HUES48 (cell line): ENCODE measurements around the gene SF1.

Experiments
- H3K27ac ChIP-seq: one replicate; pipeline ENCODE4 v1.7.0; 2013; ENCODE audit warnings: low read depth, low read length, inconsistent platforms
- H3K27me3 ChIP-seq: 2 replicates; pipeline ENCODE4 v1.6.1; 2013; ENCODE audit warnings: mild to moderate bottlenecking, low read length; ENCODE audit not compliant: control insufficient read depth, insufficient read depth
- H3K36me3 ChIP-seq: 2 replicates; pipeline ENCODE4 v1.6.1; 2013; ENCODE audit warnings: low read length; ENCODE audit not compliant: control insufficient read depth, insufficient read depth
- H3K4me1 ChIP-seq: 2 replicates; pipeline ENCODE4 v1.6.1; 2013; ENCODE audit warnings: mild to moderate bottlenecking, low read length; ENCODE audit not compliant: control insufficient read depth, insufficient read depth
- H3K4me3 ChIP-seq: 2 replicates; pipeline ENCODE4 v1.5.1; 2013; ENCODE audit warnings: mild to moderate bottlenecking, low read depth, low read length
- H3K9ac ChIP-seq: 2 replicates; pipeline ENCODE4 v1.6.1; 2013; ENCODE audit warnings: mild to moderate bottlenecking, low read depth, low read length, moderate library complexity
- H3K9me3 ChIP-seq: 2 replicates; pipeline ENCODE4 v1.6.1; 2013; ENCODE audit warnings: low read length; ENCODE audit not compliant: control insufficient read depth, insufficient read depth

Gene SF1

DNA sequence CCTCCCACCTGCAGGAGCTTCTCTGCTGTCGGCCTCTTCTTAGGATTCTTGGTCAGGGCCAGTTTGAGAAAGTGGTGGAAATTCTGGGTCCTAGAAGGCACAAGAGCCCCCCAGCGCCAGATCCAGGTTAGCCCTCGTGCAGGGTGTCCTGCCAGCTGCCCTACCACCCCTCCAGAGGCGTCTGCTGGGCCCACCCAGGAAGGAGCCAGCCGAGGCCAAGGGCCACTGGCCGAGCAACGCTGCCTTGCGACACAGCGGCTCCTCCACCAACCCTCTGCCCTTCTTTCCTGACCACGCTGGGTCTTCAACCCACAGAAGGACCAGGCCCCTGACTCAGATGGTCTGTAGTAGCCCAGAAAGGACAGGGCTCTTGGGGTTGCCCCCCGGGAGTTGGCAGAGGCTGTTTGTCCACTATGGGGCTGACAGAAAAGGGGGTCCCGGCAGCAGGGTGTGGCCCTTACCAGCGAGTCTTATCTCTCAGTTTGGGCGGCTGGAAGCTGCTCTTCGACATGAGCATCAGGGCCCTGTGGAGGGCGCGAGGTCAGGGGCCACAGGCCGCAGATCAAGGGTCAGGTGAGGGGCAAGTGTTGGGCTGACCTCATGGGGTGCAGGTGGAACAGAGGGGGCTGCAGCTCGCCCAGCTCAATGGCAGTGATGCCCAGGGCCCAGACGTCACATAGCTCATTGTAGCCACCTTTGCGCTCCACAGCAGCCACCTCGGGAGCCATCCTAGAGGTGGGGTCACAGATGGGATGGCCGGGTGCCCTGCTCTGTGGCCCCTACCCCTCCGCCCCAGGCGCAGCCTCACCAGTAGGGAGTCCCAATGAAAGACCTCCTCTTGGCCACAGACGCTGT, 22.2 kb upstream of the SF1 start:
- no peaks in the 10 kb centered on the region for H3K9me3 ChIP-seq
- H3K27me3 ChIP-seq = no peaks in the 10 kb centered on the region
- no peak overlapping the region for H3K9ac ChIP-seq
- H3K4me1 ChIP-seq = peaks cover 8% of the 10 kb centered on the region
- H3K27ac ChIP-seq = no peak overlapping the region
- no peak overlapping the region for H3K4me3 ChIP-seq
- H3K36me3 ChIP-seq = peaks cover 29% of the 10 kb centered on the region

DNA sequence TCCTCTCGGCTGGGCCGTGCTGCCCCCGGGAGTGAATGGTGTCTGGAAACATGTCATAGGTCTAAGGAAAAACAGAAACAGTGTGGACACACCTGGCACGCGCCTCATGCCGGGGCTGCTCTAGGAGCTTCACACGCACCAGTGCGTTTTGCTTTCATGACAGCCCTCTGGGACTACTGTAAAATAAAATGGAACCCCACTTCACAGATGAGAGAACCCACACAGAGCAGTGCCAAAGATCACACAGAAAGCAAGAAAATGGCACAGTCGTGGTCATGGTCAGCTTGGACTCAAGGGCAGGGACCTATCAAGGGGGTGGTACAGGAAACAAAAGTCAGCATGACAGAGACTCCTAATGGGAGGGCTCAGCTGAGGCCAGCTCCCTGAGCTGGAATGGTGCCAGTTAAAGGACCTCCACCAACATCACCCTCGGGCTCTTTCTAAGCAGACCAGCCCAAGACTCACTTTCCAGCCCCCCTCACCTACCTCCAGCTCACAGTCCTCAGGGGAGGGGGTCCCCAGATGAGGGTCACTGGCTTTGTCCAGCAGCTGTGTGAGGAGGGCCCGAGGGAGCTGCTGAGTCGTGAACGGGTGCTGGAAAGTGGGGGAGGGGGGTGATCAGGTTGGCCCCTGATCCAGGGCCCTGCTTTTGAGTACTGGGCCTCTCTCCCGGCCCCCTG, 21.4 kb upstream of the SF1 start:
- no peaks in the 10 kb centered on the region for H3K9me3 ChIP-seq
- H3K27me3 ChIP-seq = no peaks in the 10 kb centered on the region
- H3K27ac ChIP-seq = no peak overlapping the region
- H3K4me3 ChIP-seq = no peak overlapping the region
- H3K9ac ChIP-seq = no peak overlapping the region
- peaks cover 21% of the 10 kb centered on the region for H3K36me3 ChIP-seq
- H3K4me1 ChIP-seq = peaks cover 8% of the 10 kb centered on the region

DNA sequence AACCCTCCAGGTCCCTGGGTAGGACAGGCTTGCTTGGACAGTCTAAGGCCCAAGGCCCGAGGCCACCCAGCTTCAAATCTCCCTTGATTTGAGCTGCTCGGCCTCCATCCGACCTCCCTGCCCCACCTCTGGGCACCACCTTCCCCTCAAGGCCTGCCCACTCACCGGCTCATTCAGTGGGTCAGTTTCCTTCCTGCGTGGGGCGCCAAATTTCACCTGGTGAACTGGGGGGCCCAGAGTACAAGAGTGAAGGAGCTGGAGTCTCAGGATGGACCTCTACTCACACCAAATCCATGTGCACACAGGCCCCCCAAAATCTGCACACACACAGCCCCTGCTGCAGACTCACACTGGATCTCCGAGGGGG, 20.9 kb upstream of the SF1 start:
- H3K27me3 ChIP-seq = no peaks in the 10 kb centered on the region
- peaks cover 16% of the 10 kb centered on the region for H3K36me3 ChIP-seq
- H3K9me3 ChIP-seq = no peaks in the 10 kb centered on the region
- H3K4me1 ChIP-seq = peaks cover 7% of the 10 kb centered on the region
- H3K4me3 ChIP-seq = no peak overlapping the region
- H3K27ac ChIP-seq = no peak overlapping the region
- H3K9ac ChIP-seq = no peak overlapping the region

DNA sequence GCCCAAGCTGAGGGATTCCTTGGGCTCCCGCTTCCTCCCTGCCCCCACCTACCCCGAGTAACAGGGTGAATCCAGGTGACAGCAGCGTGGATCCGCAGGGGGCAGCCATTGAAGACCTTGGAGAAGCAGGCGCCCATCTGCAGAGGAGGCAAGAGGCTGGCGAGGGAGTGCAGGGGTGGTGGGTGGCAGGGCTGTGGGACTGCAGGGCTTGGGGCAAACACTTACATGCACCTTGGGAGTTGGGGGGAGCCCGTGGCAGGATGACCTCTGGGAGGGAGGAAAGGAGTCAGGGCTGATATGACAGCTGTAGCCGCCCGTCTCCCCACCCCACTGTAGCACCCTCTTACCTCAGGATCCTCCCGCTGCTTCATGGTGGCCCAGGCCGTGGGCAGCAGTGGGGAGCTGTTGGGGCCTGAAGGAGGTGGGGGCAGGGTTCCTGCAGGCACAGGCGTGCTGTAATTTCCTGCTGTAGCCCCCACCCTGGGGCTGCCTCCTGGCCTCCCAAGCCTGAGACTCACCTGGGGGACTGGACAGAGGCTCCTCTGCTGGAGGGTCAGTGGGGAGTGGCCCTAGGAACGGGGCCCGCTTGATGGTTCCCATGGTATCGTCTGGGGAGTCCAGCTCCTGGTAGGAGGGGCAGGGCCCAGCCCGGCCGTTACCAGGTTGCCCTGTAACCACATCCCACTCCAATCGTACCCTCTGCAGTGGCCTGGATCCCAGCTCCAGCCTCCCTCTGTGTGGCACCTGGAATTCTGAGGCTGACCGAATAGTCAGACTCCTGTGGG, 18.6 kb upstream of the SF1 start:
- Histone ChIP-seq H3K36me3 (peaks cover 14% of the 10 kb centered on the region), H3K27ac (no peak overlapping the region), H3K4me1 (no peaks in the 10 kb centered on the region), H3K9me3 (no peaks in the 10 kb centered on the region), H3K27me3 (no peaks in the 10 kb centered on the region), H3K4me3 (no peak overlapping the region), H3K9ac (no peak overlapping the region)

DNA sequence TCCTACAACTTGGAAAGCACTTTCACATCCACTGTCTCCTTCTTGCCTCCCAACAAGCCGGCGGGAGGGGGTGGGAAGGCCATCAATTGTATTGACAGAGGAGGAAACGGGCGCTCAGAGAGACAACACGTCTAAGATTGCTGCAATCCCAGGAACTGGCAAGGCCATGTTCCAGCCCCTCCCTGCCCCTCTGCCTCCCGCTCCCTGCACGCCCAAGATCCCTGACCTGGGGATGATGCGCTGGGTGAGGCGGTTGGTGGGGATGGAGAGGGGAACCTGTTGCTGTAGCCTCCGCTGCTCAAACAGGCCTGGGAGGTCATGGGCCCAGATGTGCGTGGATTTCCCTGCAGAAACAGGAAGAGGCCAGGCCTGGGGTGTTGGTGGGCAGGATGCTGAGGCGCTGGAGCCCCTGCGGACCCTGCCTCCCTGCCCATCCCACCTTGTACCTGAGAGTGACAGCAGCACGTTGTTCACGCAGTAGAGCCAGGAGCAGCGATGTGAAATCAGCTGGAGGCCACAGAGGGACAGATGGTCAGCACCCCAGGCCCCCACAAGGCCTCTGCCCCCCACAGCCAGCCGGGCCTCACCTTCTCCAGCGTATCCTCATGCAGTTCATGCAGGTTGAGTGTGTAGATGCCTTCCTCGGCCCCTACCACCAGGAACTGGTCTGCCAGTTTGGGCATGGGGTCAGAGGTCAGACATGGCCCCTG, 17.9 kb upstream of the SF1 start:
- H3K9me3 ChIP-seq = no peaks in the 10 kb centered on the region
- H3K27me3 ChIP-seq = no peaks in the 10 kb centered on the region
- no peak overlapping the region for H3K4me3 ChIP-seq
- H3K9ac ChIP-seq = no peak overlapping the region
- peaks cover 14% of the 10 kb centered on the region for H3K36me3 ChIP-seq
- no peak overlapping the region for H3K27ac ChIP-seq
- H3K4me1 ChIP-seq = no peaks in the 10 kb centered on the region

DNA sequence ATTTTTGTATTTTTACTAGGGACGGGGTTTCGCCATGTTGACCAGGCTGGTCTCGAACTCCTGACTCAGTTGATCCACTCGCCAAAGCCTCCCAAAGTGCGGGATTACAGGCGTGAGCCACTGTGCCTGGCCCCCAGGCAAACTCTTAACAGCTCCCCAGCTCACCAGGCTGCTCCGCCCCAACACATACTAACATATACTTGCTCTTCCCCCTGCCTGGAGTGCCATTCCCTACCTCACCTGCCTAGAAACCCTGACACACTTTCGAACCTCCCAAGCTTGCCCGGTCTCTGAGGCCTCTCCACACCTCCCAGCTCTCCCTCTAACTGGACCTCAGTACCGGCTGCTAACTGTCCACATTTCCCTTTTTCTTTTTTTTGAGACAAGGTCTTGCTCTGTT, 16.2 kb upstream of the SF1 start:
- Histone ChIP-seq H3K9ac (no peak overlapping the region), H3K9me3 (no peaks in the 10 kb centered on the region), H3K27me3 (no peaks in the 10 kb centered on the region), H3K4me3 (no peak overlapping the region), H3K4me1 (no peaks in the 10 kb centered on the region), H3K27ac (no peak overlapping the region), H3K36me3 (peaks cover 17% of the 10 kb centered on the region)

DNA sequence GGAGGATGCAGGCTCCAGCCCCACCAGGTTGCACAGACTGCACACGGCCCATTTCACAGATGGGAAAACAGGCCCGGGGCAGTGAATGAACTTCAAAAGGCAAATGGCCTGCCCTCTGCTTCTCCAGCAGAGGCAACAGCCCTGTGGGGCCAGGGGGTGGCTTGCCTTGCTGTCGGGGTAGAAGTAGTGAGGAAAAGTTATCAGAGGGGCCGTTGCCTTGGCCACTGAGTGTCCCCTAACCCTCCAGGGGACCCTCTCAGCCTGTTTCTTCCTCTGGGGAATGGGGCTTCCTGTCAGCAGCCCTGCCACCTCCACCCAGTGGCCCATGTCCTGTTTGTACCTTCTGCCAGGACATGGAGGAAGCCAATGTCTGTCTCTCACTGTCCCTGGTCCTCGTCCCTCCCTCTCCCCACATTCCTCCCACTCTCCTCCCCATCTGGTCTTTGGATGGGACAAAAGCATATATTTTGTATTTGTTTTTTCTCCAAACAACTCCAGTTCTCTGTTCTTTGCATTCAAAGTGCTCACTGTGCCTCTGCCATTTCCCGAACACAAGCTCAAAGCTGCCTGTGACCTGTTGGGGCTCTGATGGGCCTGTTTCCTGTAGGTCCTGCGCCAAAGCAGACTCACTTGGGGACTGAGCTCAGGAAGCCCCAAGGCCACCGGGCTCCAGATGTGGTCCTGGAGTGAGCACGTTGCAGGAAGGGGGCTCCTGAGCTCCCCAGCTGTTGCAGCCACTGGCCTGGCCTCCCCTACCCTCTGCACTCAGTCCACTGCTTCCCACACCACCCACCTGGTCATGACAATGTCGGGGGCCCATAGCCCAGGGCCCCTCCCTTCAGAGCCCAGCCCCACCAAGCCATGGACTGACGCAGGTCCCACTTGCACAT, 15.2 kb upstream of the SF1 start:
- Histone ChIP-seq H3K27ac (no peak overlapping the region), H3K4me1 (no peaks in the 10 kb centered on the region), H3K9ac (no peak overlapping the region)

DNA sequence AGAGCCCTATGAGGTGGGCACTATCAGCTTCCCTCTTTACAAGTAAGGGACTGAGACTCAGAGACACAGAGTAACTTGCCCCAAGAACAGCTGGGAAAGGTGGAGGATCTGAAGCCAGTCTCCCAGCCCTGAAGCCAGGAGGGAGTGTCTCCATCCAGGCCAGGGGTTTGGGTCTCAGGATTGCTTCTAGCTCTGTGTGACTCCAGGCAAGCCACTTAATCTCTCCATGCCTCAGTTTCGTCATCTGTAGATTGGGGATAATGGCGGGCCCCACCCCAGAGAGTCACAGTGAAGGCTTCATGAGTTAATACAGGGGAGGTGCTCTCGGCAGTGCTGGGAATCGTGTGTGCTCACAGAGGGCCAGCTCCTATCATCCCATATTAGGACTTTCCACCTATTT, 14.1 kb upstream of the SF1 start:
- Histone ChIP-seq H3K4me1 (no peaks in the 10 kb centered on the region), H3K36me3 (peaks cover 16% of the 10 kb centered on the region), H3K27ac (no peak overlapping the region), H3K27me3 (no peaks in the 10 kb centered on the region), H3K9me3 (no peaks in the 10 kb centered on the region), H3K4me3 (no peak overlapping the region), H3K9ac (no peak overlapping the region)

More for the DNA sequence above, 15.2 kb upstream of the SF1 start:
- H3K27me3 ChIP-seq = no peaks in the 10 kb centered on the region
- H3K4me3 ChIP-seq = no peak overlapping the region
- H3K36me3 ChIP-seq = peaks cover 16% of the 10 kb centered on the region
- no peaks in the 10 kb centered on the region for H3K9me3 ChIP-seq

DNA sequence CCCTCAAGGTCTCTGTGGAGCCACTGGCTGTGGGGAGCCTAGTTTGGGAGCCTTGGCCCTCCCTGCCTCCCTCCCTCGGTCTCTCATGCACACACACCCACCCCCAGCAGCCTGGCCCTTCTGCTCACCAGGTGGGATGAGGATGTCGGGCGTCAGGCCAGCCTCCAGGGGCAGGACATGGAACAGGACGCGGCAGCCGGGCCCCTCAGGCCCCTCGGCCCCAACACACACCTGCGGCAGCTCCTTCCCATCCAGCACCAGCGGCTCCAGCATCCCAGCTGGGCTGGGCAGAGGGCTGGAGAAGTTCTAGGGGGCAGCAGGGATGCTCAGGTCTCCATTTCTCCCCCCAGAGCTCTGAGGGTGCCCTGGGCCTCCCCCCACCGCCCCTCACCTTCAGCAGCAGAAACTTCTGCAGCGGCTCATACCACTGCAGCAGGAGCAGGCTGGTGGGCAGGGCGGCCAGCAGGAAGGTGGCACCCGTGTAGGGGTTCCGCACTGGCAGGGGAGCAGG, 13.5 kb upstream of the SF1 start:
- H3K4me1 ChIP-seq = no peaks in the 10 kb centered on the region
- H3K9me3 ChIP-seq = no peaks in the 10 kb centered on the region

More for the DNA sequence above, 13.5 kb upstream of the SF1 start:
- H3K9ac ChIP-seq = no peak overlapping the region
- H3K4me3 ChIP-seq = no peak overlapping the region
- no peaks in the 10 kb centered on the region for H3K27me3 ChIP-seq
- H3K36me3 ChIP-seq = peaks cover 13% of the 10 kb centered on the region
- no peak overlapping the region for H3K27ac ChIP-seq
